H1 (cell line): Measurements from ENCODE around the gene SLC25A22. TPM values are rescaled to one million over a fixed set of nuclear protein-coding genes. Genes with fewer than 3 reads are reported as not detected.

Source experiments
- CTCF ChIA-PET: fragments of 300-600 bp; sonication (Branson Sonifier 250); formaldehyde crosslinking; loops from one replicate; lab custom pipeline; 2021; ENCODE audit not compliant: partially characterized antibody; lab: Charles Lee
- POLR2A ChIA-PET: fragments of 300-600 bp; sonication (Branson Sonifier 250); formaldehyde crosslinking; loops from one replicate; lab custom pipeline; 2021; ENCODE audit warnings: inconsistent platforms; ENCODE audit not compliant: partially characterized antibody; lab: Charles Lee
- DNase-seq, 2 experiments: peaks; one replicate each; pipeline versions ENCODE4 v3.0.0 to v3.0.0-alpha.2; 2010 to 2022; ENCODE audit warnings: low spot score in 2 of 2, low read depth in 1 of 2, mixed read lengths in 1 of 2
- FAIRE-seq: peaks from 2 replicates; lab custom pipeline; 2011; peaks lifted over from hg19 to GRCh38; lab: Jason Lieb, UNC
- H2AFZ ChIP-seq: 2 replicates; pipeline ENCODE4 v1.8.1; 2012; ENCODE audit warnings: low read length, inconsistent platforms
- H2AK5ac ChIP-seq: 2 replicates; pipeline ENCODE4 v1.6.1; 2013; ENCODE audit warnings: low read depth, low read length
- H2BK120ac ChIP-seq: replicated peaks from 2 replicates; pipeline ENCODE3; 2013; ENCODE audit warnings: low read depth, low read length, inconsistent platforms
- H2BK12ac ChIP-seq: 2 replicates; pipeline ENCODE4 v1.6.1; 2013; ENCODE audit warnings: low read depth, low read length
- H2BK15ac ChIP-seq: 2 replicates; pipeline ENCODE4 v1.6.1; 2013; ENCODE audit warnings: low read length
- H2BK20ac ChIP-seq: 2 replicates; pipeline ENCODE4 v1.6.1; 2013; ENCODE audit warnings: low read length
- H2BK5ac ChIP-seq: 2 replicates; pipeline ENCODE4 v1.6.1; 2013; ENCODE audit warnings: low read depth, low read length
- H3K14ac ChIP-seq: 2 replicates; pipeline ENCODE4 v1.6.1; 2013; ENCODE audit warnings: inconsistent platforms; ENCODE audit not compliant: insufficient read length
- H3K18ac ChIP-seq: 2 replicates; pipeline ENCODE4 v1.6.1; 2013; ENCODE audit warnings: low read length; ENCODE audit errors: extremely low read depth
- H3K23ac ChIP-seq: 2 replicates; pipeline ENCODE4 v1.6.1; 2013; ENCODE audit warnings: inconsistent platforms; ENCODE audit not compliant: insufficient read length
- H3K23me2 ChIP-seq: 2 replicates; pipeline ENCODE4 v1.6.1; 2013; ENCODE audit warnings: low read depth, low read length
- H3K27ac ChIP-seq: 2 replicates; pipeline ENCODE4 v1.6.1; 2011; ENCODE audit warnings: low read depth, low read length, inconsistent platforms
- H3K27me3 ChIP-seq, 4 experiments: replicated peaks in 1 of 4; 1 replicate in 1 of 4; 2 replicates in 3 of 4; pipeline versions ENCODE4 v1.6.1 to v1.8.1; 2011 to 2013; ENCODE audit warnings: low read length in 3 of 4, mild to moderate bottlenecking in 3 of 4, inconsistent platforms in 2 of 4, mixed read lengths in 2 of 4, moderate library complexity in 1 of 4; ENCODE audit not compliant: control insufficient read depth in 3 of 4, insufficient read depth in 3 of 4; ENCODE audit errors: extremely low read depth in 1 of 4
- H3K36me3 ChIP-seq, 4 experiments: 2 replicates each; pipeline versions ENCODE4 v1.6.1 to v1.8.1; 2011 to 2013; ENCODE audit warnings: mild to moderate bottlenecking in 4 of 4, low read length in 3 of 4, moderate library complexity in 2 of 4, control low read depth in 1 of 4, inconsistent platforms in 1 of 4; ENCODE audit not compliant: insufficient read depth in 4 of 4, control insufficient read depth in 2 of 4
- H3K4ac ChIP-seq: replicated peaks from 2 replicates; pipeline ENCODE3; 2013; ENCODE audit warnings: low read length, low read depth, mixed read lengths, inconsistent platforms; ENCODE audit not compliant: insufficient read length
- H3K4me1 ChIP-seq, 4 experiments: replicated peaks in 1 of 4; 1 replicate in 1 of 4; 2 replicates in 3 of 4; pipeline versions ENCODE4 v1.6.1 to v1.8.1; 2011 to 2013; ENCODE audit warnings: low read length in 3 of 4, inconsistent platforms in 2 of 4, mixed read lengths in 1 of 4; ENCODE audit not compliant: insufficient read depth in 4 of 4, control insufficient read depth in 3 of 4
- H3K4me2 ChIP-seq, 2 experiments: 2 replicates each; pipeline versions ENCODE4 v1.6.1 to v1.8.1; 2011 to 2013; ENCODE audit warnings: low read depth in 2 of 2, low read length in 2 of 2, control low read depth in 1 of 2, inconsistent platforms in 1 of 2, mild to moderate bottlenecking in 1 of 2; ENCODE audit not compliant: insufficient read depth in 1 of 2
- H3K4me3 ChIP-seq, 4 experiments: fragments of 200-600, 300-600 bp in 1 of 4; sonication (generic), shearing (Covaris generic), sonication (Bioruptor Twin) in 1 of 4; 2 replicates each; pipeline versions ENCODE4 v1.5.1 to v1.8.1; 2011 to 2016; ENCODE audit warnings: low read length in 4 of 4, low read depth in 3 of 4, control low read depth in 2 of 4, inconsistent platforms in 2 of 4, mild to moderate bottlenecking in 2 of 4, mixed read lengths in 1 of 4, moderate library complexity in 1 of 4; ENCODE audit not compliant: insufficient read depth in 2 of 4; ENCODE audit errors: extremely low read depth in 1 of 4
- H3K56ac ChIP-seq: replicated peaks from 2 replicates; pipeline ENCODE3; 2013; ENCODE audit warnings: low read depth, mild to moderate bottlenecking, mixed read lengths, low read length, inconsistent platforms; ENCODE audit not compliant: insufficient read length
- H3K79me1 ChIP-seq: 2 replicates; pipeline ENCODE4 v1.6.1; 2013; ENCODE audit warnings: low read depth, low read length, control low read depth
- H3K79me2 ChIP-seq, 2 experiments: 2 replicates each; pipeline versions ENCODE4 v1.6.1 to v1.8.1; 2012 to 2013; ENCODE audit warnings: low read length in 2 of 2, mild to moderate bottlenecking in 2 of 2, inconsistent platforms in 1 of 2; ENCODE audit not compliant: insufficient read depth in 2 of 2, control insufficient read depth in 1 of 2
- H3K9ac ChIP-seq, 4 experiments: replicated peaks in 1 of 4; 1 replicate in 1 of 4; 2 replicates in 3 of 4; pipeline versions ENCODE4 v1.6.1 to v1.8.1; 2011 to 2013; ENCODE audit warnings: low read depth in 3 of 4, low read length in 3 of 4, control low read depth in 2 of 4, mild to moderate bottlenecking in 2 of 4, moderate library complexity in 2 of 4, inconsistent platforms in 1 of 4; ENCODE audit errors: extremely low read depth in 1 of 4
- H3K9me3 ChIP-seq, 2 experiments: 2 replicates each; pipeline versions ENCODE4 v1.6.1 to v1.8.1; 2012 to 2013; ENCODE audit warnings: mild to moderate bottlenecking in 2 of 2, moderate library complexity in 2 of 2, control low read depth in 1 of 2, inconsistent platforms in 1 of 2, low read depth in 1 of 2, low read length in 1 of 2, mixed read lengths in 1 of 2; ENCODE audit not compliant: insufficient read depth in 2 of 2
- H4K20me1 ChIP-seq, 2 experiments: replicated peaks in 1 of 2; 2 replicates each; pipeline versions ENCODE3 to v1.8.1; 2011 to 2013; ENCODE audit warnings: inconsistent platforms in 2 of 2, low read length in 2 of 2, mild to moderate bottlenecking in 1 of 2; ENCODE audit not compliant: insufficient read depth in 2 of 2, control insufficient read depth in 1 of 2
- H4K5ac ChIP-seq: 2 replicates; pipeline ENCODE4 v1.6.1; 2013; ENCODE audit warnings: low read length, low read depth, mixed read lengths, inconsistent platforms; ENCODE audit not compliant: insufficient read length
- H4K8ac ChIP-seq: 2 replicates; pipeline ENCODE4 v1.8.0; 2013; ENCODE audit warnings: mild to moderate bottlenecking, moderate library complexity, low read length, inconsistent platforms; ENCODE audit not compliant: insufficient read depth; ENCODE audit errors: extremely low read depth
- H4K91ac ChIP-seq: replicated peaks from 2 replicates; pipeline ENCODE3; 2013; ENCODE audit warnings: low read length, mixed read lengths, inconsistent platforms; ENCODE audit not compliant: insufficient read length
- CHD2 ChIP-seq: IDR thresholded peaks from 2 replicates; pipeline ENCODE4 v1.6.1; 2012; ENCODE audit warnings: low read length, improper control_type of control experiment
- GTF2F1 ChIP-seq: IDR thresholded peaks from 2 replicates; pipeline ENCODE4 v1.6.1; 2012; ENCODE audit warnings: low read depth, low read length, improper control_type of control experiment, borderline replicate concordance
- HDAC2 ChIP-seq, 2 experiments: fragments of 300-600 bp in 1 of 2; sonication (generic) in 1 of 2; IDR thresholded peaks; 2 replicates each; pipeline ENCODE4 v1.6.1; 2011 to 2012; ENCODE audit warnings: low read depth in 2 of 2, low read length in 2 of 2, mild to moderate bottlenecking in 2 of 2, moderate library complexity in 2 of 2, borderline replicate concordance in 1 of 2, inconsistent platforms in 1 of 2
- JUND ChIP-seq: IDR thresholded peaks from 2 replicates; pipeline ENCODE4 v1.6.1; 2011; ENCODE audit warnings: mild to moderate bottlenecking, improper control_type of control experiment, low read length
- KDM1A ChIP-seq: fragments of 200-600, 300-600 bp; sonication (generic); IDR thresholded peaks from 2 replicates; pipeline ENCODE4 v1.7.1; 2016; ENCODE audit warnings: mild to moderate bottlenecking, low read length, borderline replicate concordance
- RAD21 ChIP-seq, 2 experiments: IDR thresholded peaks in 1 of 2; conservative IDR thresholded peaks in 1 of 2; 2 replicates each; pipeline ENCODE4 v1.6.1; 2011; ENCODE audit warnings: low read depth in 2 of 2, low read length in 2 of 2, improper control_type of control experiment in 1 of 2, inconsistent platforms in 1 of 2, mild to moderate bottlenecking in 1 of 2, moderate library complexity in 1 of 2
- SP2 ChIP-seq: IDR thresholded peaks from 2 replicates; pipeline ENCODE4 v1.6.1; 2012; ENCODE audit warnings: mild to moderate bottlenecking, low read length, inconsistent platforms
- SP4 ChIP-seq: IDR thresholded peaks from 2 replicates; pipeline ENCODE4 v1.6.1; 2012; ENCODE audit warnings: low read length, inconsistent platforms
- TAF7 ChIP-seq: optimal IDR thresholded peaks from 2 replicates; pipeline ENCODE3; 2011; ENCODE audit warnings: low read depth, mild to moderate bottlenecking, inconsistent platforms, low read length, moderate library complexity, borderline replicate concordance
- USF2 ChIP-seq: IDR thresholded peaks from 2 replicates; pipeline ENCODE4 v1.6.1; 2011; ENCODE audit warnings: low read length, improper control_type of control experiment
- YY1 ChIP-seq: IDR thresholded peaks from 2 replicates; pipeline ENCODE4 v1.6.1; 2011; ENCODE audit warnings: low read depth, mild to moderate bottlenecking, low read length
- WGBS, 2 experiments: shearing (Covaris generic) in 1 of 2; methylation state at CpG; one replicate each; pipeline versions ENCODE4 v1.1.6 to v1.1.7; 2013 to 2015; ENCODE audit warnings: low lambda C conversion rate in 2 of 2, mixed read lengths in 2 of 2, inconsistent platforms in 1 of 2, low coverage in 1 of 2, missing lambda C conversion rate in 1 of 2; ENCODE audit not compliant: insufficient replicate concordance in 2 of 2, insufficient coverage in 1 of 2, insufficient read length in 1 of 2; ENCODE audit errors: extremely low coverage in 1 of 2, missing lambda C conversion rate in 1 of 2; 5-methylcytosine and 5-hydroxymethylcytosine counted together
- polyA plus RNA-seq, 7 experiments: library from polyadenylated mRNA; depleted of rRNA in 3 of 7; stranded (reverse) in 5 of 7; unstranded in 2 of 7; fragments of >200 nt in 5 of 7; fragments of 200-250 nt in 2 of 7; gene quantifications; 1 replicate in 5 of 7; 2 replicates in 1 of 7; 4 replicates in 1 of 7; pipeline versions ENCODE4 v1.2.1 to v1.2.3, GENCODE V29; 2011 to 2013; ENCODE audit warnings: missing spikeins in 2 of 7, mixed read lengths in 2 of 7
- total RNA-seq: library from RNA; stranded (reverse); fragmentation: NEBNext Ultra II Directional; extraction: Animal tissue kit (Norgen Biotek cat#: 25700); gene quantifications from 2 replicates; pipeline ENCODE4 v1.2.1, GENCODE V29; 2021

Gene SLC25A22
- total and polyA plus RNA-seq, 2 of the 8 experiments (the other 6 are each of a cell fraction or from before 2014, with no cell fraction given) = 31.5 to 48.0 TPM

GRCh38 chr11:783581-784015 lies 14.5 kb downstream of the SLC25A22 start:
- H3K23me2 ChIP-seq = no peaks in the 10 kb centered on the region
- H2BK15ac ChIP-seq = no peak overlapping the region
- POLR2A ChIA-PET = interaction anchor here (0.7 to 35.3 kb wide), 13 partner anchors 8 to 214 kb away, joined by 3 to 636 read pairs (median 4); partner anchors contain the start of genes CRACR2B, PIDD1, PNPLA2 and RPLP2
- H4K5ac ChIP-seq = no peak overlapping the region
- no peaks in the 10 kb centered on the region for H3K79me2 ChIP-seq
- no peak overlapping the region for H3K9ac ChIP-seq
- no peak overlapping the region for H2BK5ac ChIP-seq
- 9% methylated on average over 24 of the region's 24 CpGs; no CpG with 5 or more reads in 1 of the 2 experiments for WGBS, 2 experiments
- no peak overlapping the region for H3K18ac ChIP-seq
- no peak overlapping the region for H2AK5ac ChIP-seq
- FAIRE-seq = peak; percentile 95
- H4K8ac ChIP-seq = no peak overlapping the region
- H3K9me3 ChIP-seq = no peaks in the 10 kb centered on the region
- DNase-seq = peak; percentile 93 to 94
- H3K27ac ChIP-seq = no peak overlapping the region
- H3K23ac ChIP-seq = no peak overlapping the region
- peak overlapping the region; percentile 10 to 49 for H3K4me2 ChIP-seq
- H3K14ac ChIP-seq = no peak overlapping the region
- H4K20me1 ChIP-seq = peaks cover 2 to 21% of the 10 kb centered on the region in 2 experiments
- H2BK120ac ChIP-seq = no peak overlapping the region
- H2BK12ac ChIP-seq = no peak overlapping the region
- no peak overlapping the region for H3K56ac ChIP-seq
- H4K91ac ChIP-seq = no peak overlapping the region
- peak overlapping the region in 1 of 4 experiments; percentile 31; a peak in 1 of 8 replicates for H3K4me3 ChIP-seq
- H2BK20ac ChIP-seq = no peak overlapping the region
- CTCF ChIA-PET = interaction anchor here (0.6 to 2.9 kb wide), 17 partner anchors 9 to 198 kb away, joined by 3 to 14 read pairs (median 4); no protein-coding TSS in a partner anchor
- no peak overlapping the region for H3K4ac ChIP-seq
- H3K36me3 ChIP-seq = peaks cover 0 to 3% (median 0%) of the 10 kb centered on the region in 4 experiments; a peak in 2 of 8 replicates
- no peaks in the 10 kb centered on the region; a peak in 1 of 7 replicates for H3K27me3 ChIP-seq
- H3K4me1 ChIP-seq = peaks cover 0 to 22% (median 13%) of the 10 kb centered on the region in 4 experiments; a peak in 5 of 7 replicates
- H3K79me1 ChIP-seq = no peaks in the 10 kb centered on the region; the same call in 1 of the 2 replicates
- no peak overlapping the region for H2AFZ ChIP-seq
- TF ChIP-seq GTF2F1 = no peak
- no peak for TF ChIP-seq SP4
- no peak for TF ChIP-seq TAF7
- no peak for TF ChIP-seq USF2
- no peak for TF ChIP-seq CHD2
- TF ChIP-seq JUND = peak; percentile 41; the same call in 1 of the 2 replicates
- TF ChIP-seq RAD21 (IDR thresholded peaks at IDR 0.05 in 1 of 2, conservative IDR thresholded peaks at IDR 0.05 in 1 of 2; ENCODE audit: low read depth in 2 of 2, low read length in 2 of 2) = peak; percentile 68 to 71
- no peak; the same call in 1 of the 2 replicates for TF ChIP-seq KDM1A
- peak; percentile 60; the same call in 1 of the 2 replicates for TF ChIP-seq YY1
- TF ChIP-seq HDAC2 (IDR thresholded peaks at IDR 0.05; ENCODE audit: borderline replicate concordance in 1 of 2, low read depth in 2 of 2, low read length in 2 of 2) = 0 out of 4 replicates have a peak, but pooled peaks of 1 of the 2 experiments have one; percentile 52
- no peak for TF ChIP-seq SP2
